NCI-H146 (cell line): Measurements from ENCODE around the gene CHRNG.
"Not testable (repeated sequence)": the region's sequence is repeated elsewhere in the genome, so short reads cannot be mapped to it uniquely, and the experiment has no call there.

Experiments
- DNase-seq: peaks from one replicate; lab custom pipeline; 2025; lab: John Stamatoyannopoulos, UW

The CHRNG gene

GRCh38 chr2:232527905-232528470, 11.5 kb upstream of the CHRNG start:
- DNase-seq = no peak

GRCh38 chr2:232528746-232529460, 10.6 kb upstream of the CHRNG start:
- DNase-seq = no peak

- DNase-seq = no peak
Observed at GRCh38 chr2:232529806-232530547, 9.5 kb upstream of the CHRNG start.

- DNase-seq = no peak
Observed at GRCh38 chr2:232530626-232531260, 8.7 kb upstream of the CHRNG start.

GRCh38 chr2:232532419-232532818, 7.1 kb upstream of the CHRNG start:
- DNase-seq = no peak

GRCh38 chr2:232532821-232533220, 6.7 kb upstream of the CHRNG start:
- DNase-seq = not testable (repeated sequence)

GRCh38 chr2:232533944-232534710, 5.4 kb upstream of the CHRNG start:
- DNase-seq = no peak

GRCh38 chr2:232534940-232535651, 4.4 kb upstream of the CHRNG start:
- DNase-seq = no peak

- DNase-seq = no peak
Observed at GRCh38 chr2:232535761-232536530, 3.5 kb upstream of the CHRNG start.

GRCh38 chr2:232537079-232537478, 2.4 kb upstream of the CHRNG start:
- no peak for DNase-seq

GRCh38 chr2:232537499-232537898, 2.0 kb upstream of the CHRNG start:
- DNase-seq = no peak

- no peak for DNase-seq
Observed at GRCh38 chr2:232538671-232539070, 821 bp upstream of the CHRNG start.

- DNase-seq = no peak
Observed at GRCh38 chr2:232540441-232541041, 1.0 kb downstream of the CHRNG start.

GRCh38 chr2:232541195-232541960, 1.9 kb downstream of the CHRNG start:
- DNase-seq = no peak

GRCh38 chr2:232541961-232542714, 2.6 kb downstream of the CHRNG start:
- DNase-seq = no peak

- DNase-seq = no peak
Observed at GRCh38 chr2:232542715-232543467, 3.4 kb downstream of the CHRNG start.

GRCh38 chr2:232543491-232543890, 4.0 kb downstream of the CHRNG start:
- DNase-seq = no peak
